HEK293 (cell line): ENCODE measurements around the gene EFCAB12.
A peak's percentile ranks its signal among the peaks of the same experiment; 100 is the strongest.

Experiments used
- BCL11A ChIP-seq: fragments of 450-650 bp; formaldehyde crosslinking; IDR thresholded peaks from 2 replicates; pipeline ENCODE4 v1.5.1; 2016; ENCODE audit warnings: low read depth, missing biosample characterization, missing genetic modification characterization
- ELK4 ChIP-seq: IDR thresholded peaks from 2 replicates; pipeline ENCODE4 v1.6.1; 2011; ENCODE audit warnings: mild to moderate bottlenecking, low read depth, low read length, borderline replicate concordance
- HOXA7 ChIP-seq: sonication (generic); formaldehyde crosslinking; IDR thresholded peaks from 2 replicates; pipeline ENCODE4 v1.8.1; 2022; ENCODE audit warnings: missing genetic modification reagents, borderline replicate concordance
- IKZF3 ChIP-seq: fragments of 450-650 bp; IDR thresholded peaks from 2 replicates; pipeline ENCODE4 v1.5.0; 2018; ENCODE audit warnings: missing biosample characterization, mild to moderate bottlenecking, missing genetic modification characterization, moderate library complexity
- KLF16 ChIP-seq: fragments of 450-650 bp; formaldehyde crosslinking; IDR thresholded peaks from 2 replicates; pipeline ENCODE4 v1.5.1; 2017; ENCODE audit warnings: missing biosample characterization, missing genetic modification characterization
- KLF7 ChIP-seq: fragments of 450-650 bp; formaldehyde crosslinking; IDR thresholded peaks from 2 replicates; pipeline ENCODE4 v1.5.1; 2016; ENCODE audit warnings: missing biosample characterization, missing genetic modification characterization, borderline replicate concordance
- KLF9 ChIP-seq: fragments of 450-650 bp; formaldehyde crosslinking; IDR thresholded peaks from 2 replicates; pipeline ENCODE4 v1.5.1; 2016; ENCODE audit warnings: missing biosample characterization, missing genetic modification characterization, low read depth
- OSR2 ChIP-seq: fragments of 450-650 bp; formaldehyde crosslinking; IDR thresholded peaks from 2 replicates; pipeline ENCODE4 v1.5.1; 2016; ENCODE audit warnings: missing biosample characterization, missing genetic modification characterization
- SALL2 ChIP-seq: fragments of 450-650 bp; formaldehyde crosslinking; IDR thresholded peaks from 2 replicates; pipeline ENCODE4 v1.5.0; 2017; ENCODE audit warnings: missing biosample characterization, mild to moderate bottlenecking, missing genetic modification characterization, borderline replicate concordance
- ZBTB48 ChIP-seq: fragments of 450-650 bp; formaldehyde crosslinking; IDR thresholded peaks from 2 replicates; pipeline ENCODE4 v1.5.1; 2016; ENCODE audit warnings: missing biosample characterization, missing genetic modification characterization
- ZFP37 ChIP-seq: fragments of 450-650 bp; formaldehyde crosslinking; IDR thresholded peaks from 2 replicates; pipeline ENCODE4 v1.5.1; 2016; ENCODE audit warnings: missing biosample characterization, missing genetic modification characterization
- ZFP41 ChIP-seq: fragments of 450-650 bp; formaldehyde crosslinking; IDR thresholded peaks from 2 replicates; pipeline ENCODE4 v1.5.1; 2016; ENCODE audit warnings: missing biosample characterization, missing genetic modification characterization, borderline replicate concordance
- ZNF132 ChIP-seq: fragments of 450-650 bp; formaldehyde crosslinking; IDR thresholded peaks from 2 replicates; pipeline ENCODE4 v1.5.1; 2017; ENCODE audit warnings: missing biosample characterization, missing genetic modification characterization, borderline replicate concordance
- ZNF202 ChIP-seq: fragments of 450-650 bp; formaldehyde crosslinking; IDR thresholded peaks from 2 replicates; pipeline ENCODE4 v1.5.1; 2016; ENCODE audit warnings: missing biosample characterization, missing genetic modification characterization, borderline replicate concordance
- ZNF239 ChIP-seq: fragments of 450-650 bp; formaldehyde crosslinking; IDR thresholded peaks from 2 replicates; pipeline ENCODE4 v1.5.1; 2016; ENCODE audit warnings: missing biosample characterization, missing genetic modification characterization
- ZNF391 ChIP-seq: fragments of 450-650 bp; formaldehyde crosslinking; IDR thresholded peaks from 2 replicates; pipeline ENCODE4 v1.5.1; 2016; ENCODE audit warnings: low read depth, missing biosample characterization, missing genetic modification characterization, borderline replicate concordance
- ZNF394 ChIP-seq: fragments of 450-650 bp; formaldehyde crosslinking; IDR thresholded peaks from 2 replicates; pipeline ENCODE4 v1.5.1; 2016; ENCODE audit warnings: missing biosample characterization, missing genetic modification characterization, mild to moderate bottlenecking, moderate library complexity, borderline replicate concordance
- ZNF416 ChIP-seq: fragments of 450-650 bp; formaldehyde crosslinking; IDR thresholded peaks from 2 replicates; pipeline ENCODE4 v1.5.1; 2016; ENCODE audit warnings: missing biosample characterization, missing genetic modification characterization
- ZNF513 ChIP-seq: fragments of 450-650 bp; IDR thresholded peaks from 2 replicates; pipeline ENCODE4 v1.5.1; 2018; ENCODE audit warnings: missing biosample characterization, missing genetic modification characterization
- ZNF518A ChIP-seq: fragments of 450-650 bp; formaldehyde crosslinking; conservative IDR thresholded peaks from 2 replicates; pipeline ENCODE4 v1.5.1; 2016; ENCODE audit warnings: low read depth, missing biosample characterization, missing genetic modification characterization
- ZNF629 ChIP-seq: fragments of 450-650 bp; formaldehyde crosslinking; IDR thresholded peaks from 2 replicates; pipeline ENCODE4 v1.5.1; 2017; ENCODE audit warnings: missing biosample characterization, missing genetic modification characterization
- ZNF658 ChIP-seq: fragments of 450-650 bp; formaldehyde crosslinking; IDR thresholded peaks from 2 replicates; pipeline ENCODE4; 2016; ENCODE audit warnings: missing biosample characterization, missing genetic modification characterization
- ZNF747 ChIP-seq: fragments of 450-650 bp; formaldehyde crosslinking; IDR thresholded peaks from 2 replicates; pipeline ENCODE4 v1.5.1; 2016; ENCODE audit warnings: missing biosample characterization, missing genetic modification characterization
- ZSCAN16 ChIP-seq: fragments of 450-650 bp; formaldehyde crosslinking; IDR thresholded peaks from 2 replicates; pipeline ENCODE4 v1.5.1; 2016; ENCODE audit warnings: missing biosample characterization, missing genetic modification characterization
- ZSCAN30 ChIP-seq: fragments of 450-650 bp; IDR thresholded peaks from 2 replicates; pipeline ENCODE4 v1.5.1; 2018; ENCODE audit warnings: missing biosample characterization, mild to moderate bottlenecking, missing genetic modification characterization, moderate library complexity
- TF ChIP-seq, protein P1 (sequence below): fragments of 450-650 bp; formaldehyde crosslinking; IDR thresholded peaks from 2 replicates; pipeline ENCODE4 v1.5.1; 2017; ENCODE audit warnings: missing biosample characterization, missing genetic modification characterization
- TF ChIP-seq, protein P2 (sequence below): fragments of 450-650 bp; formaldehyde crosslinking; IDR thresholded peaks from 2 replicates; pipeline ENCODE4 v1.5.1; 2016; ENCODE audit warnings: missing biosample characterization, missing genetic modification characterization
- TF ChIP-seq, protein P3 (sequence below): fragments of 450-650 bp; IDR thresholded peaks from 2 replicates; pipeline ENCODE4 v1.5.1; 2018; ENCODE audit warnings: missing biosample characterization, mild to moderate bottlenecking, missing genetic modification characterization

The EFCAB12 gene

DNA sequence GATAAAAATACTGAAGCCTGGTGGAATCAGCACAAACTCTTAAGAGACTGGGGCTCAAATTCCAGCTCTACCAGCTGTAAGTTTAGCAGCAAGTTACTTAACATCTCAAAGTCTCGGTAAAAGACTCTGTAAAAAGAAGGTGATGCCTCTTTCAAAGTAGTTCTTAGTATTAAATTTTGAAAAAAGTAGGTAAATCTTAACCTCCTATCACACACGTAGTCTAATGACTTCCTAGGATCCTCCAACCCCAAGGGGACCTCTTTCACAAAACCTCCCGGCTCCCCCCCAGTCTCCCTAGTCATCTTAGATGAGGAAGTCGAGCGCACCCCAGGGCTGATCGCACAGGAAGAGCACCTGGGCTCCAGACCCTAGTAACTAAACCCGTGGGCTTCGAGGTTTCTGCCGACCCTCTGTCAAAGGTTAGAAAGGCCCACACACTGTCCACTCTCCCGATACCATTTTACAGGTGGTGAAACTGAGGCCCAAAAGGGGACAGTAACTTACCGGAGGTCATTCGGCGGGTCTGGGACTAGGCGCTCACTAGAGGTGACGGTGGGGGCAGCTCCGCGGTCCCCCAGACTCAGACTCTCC lies 10.9 kb upstream of the EFCAB12 start (continued):
- TF ChIP-seq, protein P1, sequence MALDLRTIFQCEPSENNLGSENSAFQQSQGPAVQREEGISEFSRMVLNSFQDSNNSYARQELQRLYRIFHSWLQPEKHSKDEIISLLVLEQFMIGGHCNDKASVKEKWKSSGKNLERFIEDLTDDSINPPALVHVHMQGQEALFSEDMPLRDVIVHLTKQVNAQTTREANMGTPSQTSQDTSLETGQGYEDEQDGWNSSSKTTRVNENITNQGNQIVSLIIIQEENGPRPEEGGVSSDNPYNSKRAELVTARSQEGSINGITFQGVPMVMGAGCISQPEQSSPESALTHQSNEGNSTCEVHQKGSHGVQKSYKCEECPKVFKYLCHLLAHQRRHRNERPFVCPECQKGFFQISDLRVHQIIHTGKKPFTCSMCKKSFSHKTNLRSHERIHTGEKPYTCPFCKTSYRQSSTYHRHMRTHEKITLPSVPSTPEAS (tag by site-specific recombination) = 0 out of 2 replicates have a peak, but pooled peaks have one; percentile 12
- TF ChIP-seq ZNF747 (tag by site-specific recombination) = no peak
- peak; percentile 23; the same call in 1 of the 2 replicates for TF ChIP-seq ZNF629 (tag by site-specific recombination)
- no peak for TF ChIP-seq ZNF513 (tag by site-specific recombination)
- no peak for TF ChIP-seq ZNF518A (tag by site-specific recombination)
- TF ChIP-seq ZNF658 = no peak
- no peak for TF ChIP-seq ZNF132 (tag by site-specific recombination)
- 0 out of 2 replicates have a peak, but pooled peaks have one; percentile 51 for TF ChIP-seq BCL11A (tag by site-specific recombination)
- TF ChIP-seq ZSCAN16 (tag by site-specific recombination) = no peak
- no peak for TF ChIP-seq OSR2
- TF ChIP-seq, protein P2, sequence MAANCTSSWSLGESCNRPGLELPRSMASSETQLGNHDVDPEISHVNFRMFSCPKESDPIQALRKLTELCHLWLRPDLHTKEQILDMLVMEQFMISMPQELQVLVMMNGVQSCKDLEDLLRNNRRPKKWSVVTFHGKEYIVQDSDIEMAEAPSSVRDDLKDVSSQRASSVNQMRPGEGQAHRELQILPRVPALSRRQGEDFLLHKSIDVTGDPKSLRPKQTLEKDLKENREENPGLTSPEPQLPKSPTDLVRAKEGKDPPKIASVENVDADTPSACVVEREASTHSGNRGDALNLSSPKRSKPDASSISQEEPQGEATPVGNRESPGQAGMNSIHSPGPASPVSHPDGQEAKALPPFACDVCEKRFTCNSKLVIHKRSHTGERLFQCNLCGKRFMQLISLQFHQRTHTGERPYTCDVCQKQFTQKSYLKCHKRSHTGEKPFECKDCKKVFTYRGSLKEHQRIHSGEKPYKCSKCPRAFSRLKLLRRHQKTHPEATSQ = no peak
- no peak for TF ChIP-seq SALL2 (tag by site-specific recombination)
- TF ChIP-seq ZSCAN30 (tag by site-specific recombination) = 0 out of 2 replicates have a peak, but pooled peaks have one; percentile 46
- no peak for TF ChIP-seq IKZF3 (tag by site-specific recombination)
- TF ChIP-seq ZFP41 (tag by site-specific recombination) = no peak
- no peak for TF ChIP-seq ZNF239 (tag by site-specific recombination)
- peak; percentile 65; the same call in 1 of the 2 replicates for TF ChIP-seq ZFP37 (tag by site-specific recombination)
- TF ChIP-seq ZBTB48 (tag by site-specific recombination) = 0 out of 2 replicates have a peak, but pooled peaks have one; percentile 26
- TF ChIP-seq, protein P3, sequence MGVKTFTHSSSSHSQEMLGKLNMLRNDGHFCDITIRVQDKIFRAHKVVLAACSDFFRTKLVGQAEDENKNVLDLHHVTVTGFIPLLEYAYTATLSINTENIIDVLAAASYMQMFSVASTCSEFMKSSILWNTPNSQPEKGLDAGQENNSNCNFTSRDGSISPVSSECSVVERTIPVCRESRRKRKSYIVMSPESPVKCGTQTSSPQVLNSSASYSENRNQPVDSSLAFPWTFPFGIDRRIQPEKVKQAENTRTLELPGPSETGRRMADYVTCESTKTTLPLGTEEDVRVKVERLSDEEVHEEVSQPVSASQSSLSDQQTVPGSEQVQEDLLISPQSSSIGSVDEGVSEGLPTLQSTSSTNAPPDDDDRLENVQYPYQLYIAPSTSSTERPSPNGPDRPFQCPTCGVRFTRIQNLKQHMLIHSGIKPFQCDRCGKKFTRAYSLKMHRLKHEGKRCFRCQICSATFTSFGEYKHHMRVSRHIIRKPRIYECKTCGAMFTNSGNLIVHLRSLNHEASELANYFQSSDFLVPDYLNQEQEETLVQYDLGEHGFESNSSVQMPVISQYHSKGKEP = no peak
- no peak for TF ChIP-seq ELK4
- no peak for TF ChIP-seq ZNF416 (tag by site-specific recombination)
- TF ChIP-seq KLF16 = no peak
- TF ChIP-seq HOXA7 (CRISPR knock-in tag) = no peak
- no peak for TF ChIP-seq KLF7 (tag by site-specific recombination)
- 0 out of 2 replicates have a peak, but pooled peaks have one; percentile 36 for TF ChIP-seq ZNF391 (tag by site-specific recombination)
- TF ChIP-seq ZNF202 (tag by site-specific recombination) = no peak
- TF ChIP-seq KLF9 (tag by site-specific recombination) = no peak
- TF ChIP-seq ZNF394 (tag by site-specific recombination) = peak; percentile 54; the same call in 1 of the 2 replicates
